HT-29 (cell line): ENCODE data around the gene SULT1B1. TPM values are rescaled to one million over a fixed set of nuclear protein-coding genes. Genes with fewer than 3 reads are reported as not detected.
"Not testable (repeated sequence)": the region's sequence is repeated elsewhere in the genome, so short reads cannot be mapped to it uniquely, and the experiment has no call there.

Experiments
- DNase-seq: peaks from one replicate; pipeline ENCODE4 v3.0.0-alpha.2; 2015; ENCODE audit warnings: low spot score
- total RNA-seq: library from RNA; depleted of rRNA; stranded (reverse); fragments of >200 nt; shearing (Covaris generic); gene quantifications from 2 replicates; pipeline ENCODE4 v1.2.3, GENCODE V29; 2014; rRNA removed

Gene SULT1B1
- total RNA-seq: not detected in 2 replicates

GRCh38 chr4:69760455-69760854 lies at the start of gene SULT1B1:
SULT1B1 (minus strand) TSS chr4:69760620; CDS start chr4:69755217, 5,403 bp downstream.
- DNase-seq: peak; percentile 20

GRCh38 chr4:69800599-69800998 lies 40.2 kb upstream of the SULT1B1 start:
- no peak for DNase-seq

GRCh38 chr4:69799337-69799736 lies 38.9 kb upstream of the SULT1B1 start:
- no peak for DNase-seq

- DNase-seq: no peak
Observed at GRCh38 chr4:69793732-69794131, 33.3 kb upstream of the SULT1B1 start.

GRCh38 chr4:69787879-69788278 lies 27.5 kb upstream of the SULT1B1 start:
- no peak for DNase-seq

GRCh38 chr4:69786547-69786946 lies 26.1 kb upstream of the SULT1B1 start:
- DNase-seq: no peak

GRCh38 chr4:69785211-69785831 lies 24.9 kb upstream of the SULT1B1 start:
- DNase-seq: no peak

- DNase-seq: no peak
Observed at GRCh38 chr4:69782651-69783310, 22.4 kb upstream of the SULT1B1 start.

GRCh38 chr4:69781458-69782418 lies 21.3 kb upstream of the SULT1B1 start:
- DNase-seq: no peak

GRCh38 chr4:69780141-69780540 lies 19.7 kb upstream of the SULT1B1 start:
- DNase-seq: no peak

GRCh38 chr4:69776696-69777095 lies 16.3 kb upstream of the SULT1B1 start:
- DNase-seq: no peak

GRCh38 chr4:69775321-69775867 lies 15.0 kb upstream of the SULT1B1 start:
- DNase-seq: peak; percentile 51

GRCh38 chr4:69773484-69773883 lies 13.1 kb upstream of the SULT1B1 start:
- DNase-seq: no peak

GRCh38 chr4:69768554-69768953 lies 8.1 kb upstream of the SULT1B1 start:
- not testable (repeated sequence) for DNase-seq

GRCh38 chr4:69765751-69766150 lies 5.3 kb upstream of the SULT1B1 start:
- no peak for DNase-seq

- DNase-seq: no peak
Observed at GRCh38 chr4:69764311-69764710, 3.9 kb upstream of the SULT1B1 start.

- no peak for DNase-seq
Observed at GRCh38 chr4:69763233-69763632, 2.8 kb upstream of the SULT1B1 start.

- no peak for DNase-seq
Observed at GRCh38 chr4:69759189-69759604, 1.2 kb downstream of the SULT1B1 start.

- DNase-seq: no peak
Observed at GRCh38 chr4:69757464-69757863, 3.0 kb downstream of the SULT1B1 start.

GRCh38 chr4:69754926-69755580 lies 5.4 kb downstream of the SULT1B1 start:
- no peak for DNase-seq

GRCh38 chr4:69753686-69754085 lies 6.7 kb downstream of the SULT1B1 start:
- DNase-seq: no peak
